ENCODE measurements around the gene SLC6A12. TPM values are rescaled to one million over a fixed set of nuclear protein-coding genes. Genes with fewer than 3 reads are reported as not detected.

SLC6A12 gene
- total RNA-seq, 2 experiments from 2014 or later = not detected

DNA sequence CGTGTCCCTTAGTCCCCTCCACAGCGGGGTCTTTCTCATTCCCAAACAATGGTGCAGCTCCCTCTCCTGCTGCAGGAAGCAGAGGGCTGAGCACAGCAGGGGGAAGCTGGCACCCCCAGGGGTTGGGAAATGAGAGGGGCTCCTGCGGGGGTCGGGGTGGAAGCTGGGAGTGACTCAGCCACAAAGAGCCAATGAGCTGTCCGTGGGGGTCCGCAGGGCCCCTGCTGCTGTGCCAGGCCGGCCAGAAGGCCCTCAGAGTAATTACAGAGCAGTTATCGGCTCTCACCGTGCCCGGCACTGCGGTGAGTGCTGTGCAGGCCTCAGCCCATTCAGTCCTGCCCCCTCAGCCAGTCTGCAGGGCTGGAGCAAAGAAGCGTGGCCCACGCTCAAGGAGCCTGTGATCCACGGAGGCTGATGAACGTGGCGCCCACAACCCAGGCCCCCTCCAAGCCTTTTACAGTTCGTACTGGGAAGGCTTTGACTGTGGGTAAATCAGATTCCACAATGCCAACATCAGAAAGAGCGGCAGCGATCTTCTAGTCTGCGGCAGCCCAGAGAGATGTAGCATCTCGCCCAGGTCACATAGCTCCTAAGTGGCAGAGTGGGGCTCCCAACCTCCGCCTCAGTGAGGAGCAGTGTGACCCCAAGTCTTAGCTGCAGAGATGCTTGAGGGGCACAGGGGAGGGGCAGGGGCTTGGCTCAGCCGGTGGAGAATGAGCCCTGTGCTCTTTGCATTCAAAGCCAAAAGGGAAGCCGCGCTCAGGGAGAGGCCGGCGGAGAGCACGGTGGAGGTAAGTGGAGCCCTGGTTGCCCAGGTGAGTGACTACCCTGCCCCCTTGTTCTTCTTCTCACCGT lies 43.4 kb downstream of the SLC6A12 start:
- Histone ChIP-seq H3K9me3 (ENCODE audit: control insufficient read depth in 1 of 2, insufficient read depth in 1 of 2, low read length in 2 of 2) (peaks cover 0 to 5% of the 10 kb centered on the region in 2 experiments), H3K27me3 (ENCODE audit: control insufficient read depth in 1 of 2, insufficient read depth in 2 of 2, low read length in 2 of 2) (peaks cover 0 to 10% of the 10 kb centered on the region in 2 experiments), H3K36me3 (ENCODE audit: insufficient read depth, low read length) (no peaks in the 10 kb centered on the region), H3K27ac (ENCODE audit: low read depth in 1 of 2, low read length in 2 of 2) (no peak overlapping the region), H3K4me3 (ENCODE audit: low read length) (no peak overlapping the region), H3K4me1 (ENCODE audit: insufficient read depth, low read length) (peaks cover 6% of the 10 kb centered on the region)
- CTCF ChIA-PET = no interaction called here
- intact Hi-C loops (cut with DNase I, micrococcal nuclease) = no loop called here
- TF ChIP-seq, protein P1, sequence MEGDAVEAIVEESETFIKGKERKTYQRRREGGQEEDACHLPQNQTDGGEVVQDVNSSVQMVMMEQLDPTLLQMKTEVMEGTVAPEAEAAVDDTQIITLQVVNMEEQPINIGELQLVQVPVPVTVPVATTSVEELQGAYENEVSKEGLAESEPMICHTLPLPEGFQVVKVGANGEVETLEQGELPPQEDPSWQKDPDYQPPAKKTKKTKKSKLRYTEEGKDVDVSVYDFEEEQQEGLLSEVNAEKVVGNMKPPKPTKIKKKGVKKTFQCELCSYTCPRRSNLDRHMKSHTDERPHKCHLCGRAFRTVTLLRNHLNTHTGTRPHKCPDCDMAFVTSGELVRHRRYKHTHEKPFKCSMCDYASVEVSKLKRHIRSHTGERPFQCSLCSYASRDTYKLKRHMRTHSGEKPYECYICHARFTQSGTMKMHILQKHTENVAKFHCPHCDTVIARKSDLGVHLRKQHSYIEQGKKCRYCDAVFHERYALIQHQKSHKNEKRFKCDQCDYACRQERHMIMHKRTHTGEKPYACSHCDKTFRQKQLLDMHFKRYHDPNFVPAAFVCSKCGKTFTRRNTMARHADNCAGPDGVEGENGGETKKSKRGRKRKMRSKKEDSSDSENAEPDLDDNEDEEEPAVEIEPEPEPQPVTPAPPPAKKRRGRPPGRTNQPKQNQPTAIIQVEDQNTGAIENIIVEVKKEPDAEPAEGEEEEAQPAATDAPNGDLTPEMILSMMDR (IDR thresholded peaks at IDR 0.05) = no peak
- Mint-ChIP-seq H3K27ac (no peak overlapping the region), H3K4me1 (ENCODE audit: low read depth) (peaks cover 12% of the 10 kb centered on the region), H3K9me3 (no peaks in the 10 kb centered on the region), H3K27me3 (peaks cover 32% of the 10 kb centered on the region), H3K36me3 (ENCODE audit: low read depth) (no peaks in the 10 kb centered on the region), H3K4me3 (no peak overlapping the region)
- POLR2A ChIA-PET = no interaction called here
- DNase-seq = no peak
- ATAC-seq (ENCODE audit: poor library complexity) = no peak

DNA sequence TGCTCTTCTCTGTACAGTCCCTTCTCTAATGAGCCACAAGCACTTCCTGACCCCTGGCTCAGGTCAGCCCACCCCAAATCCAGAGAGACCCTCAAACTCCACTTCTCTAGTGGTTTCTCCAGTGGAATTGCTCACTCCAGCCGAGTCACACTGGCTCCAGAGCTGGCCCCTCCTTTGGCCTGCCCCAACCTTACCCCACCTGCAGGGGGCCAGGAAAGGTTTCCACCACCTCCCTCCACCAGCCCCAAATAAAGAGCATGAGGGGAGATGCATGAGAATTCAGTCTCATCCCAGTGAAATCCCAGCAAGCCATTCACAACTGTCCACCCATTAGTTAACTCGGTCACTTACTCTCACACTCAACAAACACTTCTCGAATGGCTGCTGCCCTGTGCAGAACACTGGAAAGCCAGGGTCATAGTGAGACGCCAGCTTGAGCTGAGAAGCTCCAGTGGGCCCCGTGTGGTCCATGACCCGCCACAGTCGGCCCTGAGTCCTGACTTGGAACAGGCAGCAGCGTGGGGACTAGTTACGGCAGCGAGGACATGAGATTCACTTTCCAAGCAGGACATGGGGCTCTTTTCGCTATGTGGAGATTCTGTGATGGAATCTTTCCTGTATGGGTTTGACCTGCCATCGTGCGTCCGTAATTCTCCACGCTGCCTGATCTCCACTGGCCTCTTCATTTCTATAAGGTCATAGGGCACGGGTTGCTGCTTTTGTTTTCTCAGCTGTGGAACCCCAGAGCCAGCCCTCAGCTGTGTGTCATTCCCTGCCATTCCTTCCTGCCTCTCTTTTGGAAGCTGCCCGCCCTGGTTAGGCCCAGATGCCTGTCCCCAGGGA lies 44.2 kb downstream of the SLC6A12 start:
- no peak for ATAC-seq (ENCODE audit: poor library complexity)
- no peaks in the 10 kb centered on the region for H3K9me3 Mint-ChIP-seq
- Histone ChIP-seq H3K36me3 (ENCODE audit: insufficient read depth, low read length) (no peaks in the 10 kb centered on the region), H3K27me3 (ENCODE audit: control insufficient read depth in 1 of 2, insufficient read depth in 2 of 2, low read length in 2 of 2) (peaks cover 0 to 10% of the 10 kb centered on the region in 2 experiments), H3K4me3 (ENCODE audit: low read length) (no peak overlapping the region), H3K4me1 (ENCODE audit: insufficient read depth, low read length) (peaks cover 6% of the 10 kb centered on the region), H3K27ac (ENCODE audit: low read depth in 1 of 2, low read length in 2 of 2) (no peak overlapping the region), H3K9me3 (ENCODE audit: control insufficient read depth in 1 of 2, insufficient read depth in 1 of 2, low read length in 2 of 2) (peaks cover 0 to 5% of the 10 kb centered on the region in 2 experiments)
- TF ChIP-seq, protein P1 (IDR thresholded peaks at IDR 0.05) = no peak
- H3K4me1 Mint-ChIP-seq (ENCODE audit: low read depth) = peaks cover 12% of the 10 kb centered on the region
- H3K36me3 Mint-ChIP-seq (ENCODE audit: low read depth) = no peaks in the 10 kb centered on the region
- POLR2A ChIA-PET = no interaction called here
- intact Hi-C loops (cut with DNase I, micrococcal nuclease) = no loop called here
- H3K4me3 Mint-ChIP-seq = no peak overlapping the region
- CTCF ChIA-PET = no interaction called here
- no peak overlapping the region for H3K27ac Mint-ChIP-seq
- H3K27me3 Mint-ChIP-seq = peaks cover 38% of the 10 kb centered on the region
- no peak for DNase-seq

DNA sequence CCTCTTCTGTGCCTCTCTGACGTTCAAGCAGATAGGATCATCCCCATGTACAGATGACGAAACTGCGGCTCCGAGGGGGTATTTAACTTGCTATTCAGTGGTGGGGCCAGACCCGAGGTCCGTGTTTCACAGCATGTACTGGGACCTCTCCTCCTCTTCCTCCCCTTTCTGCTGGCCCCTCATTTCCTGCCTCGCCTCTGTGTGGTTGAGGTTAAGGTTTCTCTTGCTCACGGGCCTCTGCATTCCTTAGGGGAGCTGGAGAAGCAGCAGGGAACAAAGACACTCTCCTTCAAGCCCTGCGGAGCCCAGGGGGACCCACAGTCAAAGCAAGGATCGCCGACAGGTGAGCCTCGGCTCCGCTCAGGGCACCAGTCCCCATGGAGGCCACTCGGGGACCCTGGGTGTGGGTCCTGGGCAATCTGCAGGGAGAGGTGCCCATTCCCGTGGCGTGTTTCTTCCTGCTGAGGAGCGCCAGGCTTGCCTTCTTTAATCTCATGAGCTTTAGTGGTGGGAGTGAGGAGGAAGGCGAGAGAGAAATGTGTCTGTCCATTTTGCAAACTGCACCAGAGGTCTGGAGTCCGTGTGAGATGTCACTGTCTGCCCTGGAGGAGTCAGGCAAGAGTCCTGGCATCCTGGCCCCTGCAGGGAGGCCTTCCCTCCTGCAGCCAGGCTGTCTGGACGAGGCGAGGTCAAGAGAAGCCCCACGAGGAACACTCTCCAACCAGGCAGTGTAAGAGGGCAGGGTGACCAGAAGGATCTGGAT lies 45.0 kb downstream of the SLC6A12 start:
- H3K36me3 Mint-ChIP-seq (ENCODE audit: low read depth) = no peaks in the 10 kb centered on the region
- H3K27me3 Mint-ChIP-seq = peaks cover 40% of the 10 kb centered on the region
- Histone ChIP-seq H3K4me1 (ENCODE audit: insufficient read depth, low read length) (peaks cover 6% of the 10 kb centered on the region), H3K36me3 (ENCODE audit: insufficient read depth, low read length) (no peaks in the 10 kb centered on the region), H3K9me3 (ENCODE audit: control insufficient read depth in 1 of 2, insufficient read depth in 1 of 2, low read length in 2 of 2) (peaks cover 0 to 5% of the 10 kb centered on the region in 2 experiments), H3K4me3 (ENCODE audit: low read length) (no peak overlapping the region), H3K27ac (ENCODE audit: low read depth in 1 of 2, low read length in 2 of 2) (no peak overlapping the region), H3K27me3 (ENCODE audit: control insufficient read depth in 1 of 2, insufficient read depth in 2 of 2, low read length in 2 of 2) (peaks cover 0 to 10% of the 10 kb centered on the region in 2 experiments)
- TF ChIP-seq, protein P1 (IDR thresholded peaks at IDR 0.05) = no peak
- intact Hi-C loops (cut with DNase I, micrococcal nuclease) = no loop called here
- H3K4me1 Mint-ChIP-seq (ENCODE audit: low read depth) = peaks cover 12% of the 10 kb centered on the region
- no peak overlapping the region for H3K4me3 Mint-ChIP-seq
- no peak for ATAC-seq (ENCODE audit: poor library complexity)
- ChIA-PET CTCF (no interaction called here), POLR2A (no interaction called here)
- no peaks in the 10 kb centered on the region for H3K9me3 Mint-ChIP-seq
- no peak for DNase-seq
- no peak overlapping the region for H3K27ac Mint-ChIP-seq
